RWPE1 (cell line): ENCODE results near the gene NXN.
"Not testable (repeated sequence)": the region's sequence is repeated elsewhere in the genome, so short reads cannot be mapped to it uniquely, and the experiment has no call there.

ENCODE experiments used
- CTCF ChIA-PET: fragments of 350-600 bp; sonication (Branson Sonifier 250); formaldehyde crosslinking; extraction: SDS; loops from one replicate; lab custom pipeline; 2021; lab: Yijun Ruan, JAX
- POLR2A ChIA-PET: fragments of 400-600 bp; formaldehyde crosslinking; extraction: SDS; loops from one replicate; lab custom pipeline; 2020; ENCODE audit warnings: antibody characterized with exemption; ENCODE audit not compliant: low non-redundant PET; lab: Yijun Ruan, JAX
- DNase-seq: peaks from one replicate; pipeline ENCODE4 v3.0.0; 2012; ENCODE audit warnings: low spot score
- H3K27ac ChIP-seq: fragments of 450-650 bp; 2 replicates; pipeline ENCODE4 v1.5.1; 2017
- CTCF ChIP-seq: fragments of 450-650 bp; conservative IDR thresholded peaks from 2 replicates; pipeline ENCODE4 v1.5.1; 2017; ENCODE audit warnings: low read depth, mild to moderate bottlenecking

NXN gene

GRCh38 chr17:860805-861204 is 118.8 kb downstream of the NXN start:
- CTCF ChIA-PET: no interaction called here
- H3K27ac ChIP-seq: peak overlapping the region; percentile 36
- POLR2A ChIA-PET: no interaction called here
- TF ChIP-seq CTCF: no peak
- no peak for DNase-seq

GRCh38 chr17:859824-860195 is 119.8 kb downstream of the NXN start:
- TF ChIP-seq CTCF: no peak
- ChIA-PET POLR2A (interaction anchor here (0.6 kb wide), 1 partner anchor 146 kb away, joined by 3 read pairs; no protein-coding TSS in a partner anchor), CTCF (no interaction called here)
- DNase-seq: peak; percentile 40
- peak overlapping the region; percentile 63 for H3K27ac ChIP-seq

GRCh38 chr17:859061-859823 is 120.3 kb downstream of the NXN start:
- CTCF ChIA-PET: interaction anchor here (0.6 kb wide), 1 partner anchor 98 kb away, joined by 6 read pairs; no protein-coding TSS in a partner anchor
- POLR2A ChIA-PET: interaction anchor here (0.6 kb wide), 1 partner anchor 145 kb away, joined by 3 read pairs; no protein-coding TSS in a partner anchor
- no peak for TF ChIP-seq CTCF
- no peak for DNase-seq
- H3K27ac ChIP-seq: peak overlapping the region; percentile 63

- ChIA-PET POLR2A (interaction anchor here (0.7 kb wide), 1 partner anchor 45 kb away, joined by 8 read pairs; no protein-coding TSS in a partner anchor), CTCF (interaction anchor here (0.7 kb wide), 1 partner anchor 125 kb away, joined by 3 read pairs; no protein-coding TSS in a partner anchor)
- no peak for TF ChIP-seq CTCF
- H3K27ac ChIP-seq: peak overlapping the region; percentile 67
- DNase-seq: no peak
These were observed 123.4 kb downstream of the NXN start for GRCh38 chr17:856149-856548.

GRCh38 chr17:855569-855968 is 124.0 kb downstream of the NXN start:
- ChIA-PET CTCF (interaction anchor here (0.7 kb wide), 1 partner anchor 126 kb away, joined by 3 read pairs; no protein-coding TSS in a partner anchor), POLR2A (no interaction called here)
- DNase-seq: no peak
- peak overlapping the region; percentile 67 for H3K27ac ChIP-seq
- TF ChIP-seq CTCF: no peak

GRCh38 chr17:852850-853249 is 126.7 kb downstream of the NXN start:
- POLR2A ChIA-PET, DNase-seq, CTCF ChIA-PET: not testable (repeated sequence)
- peak overlapping the region; percentile 59 for H3K27ac ChIP-seq

- H3K27ac ChIP-seq: peak overlapping the region; percentile 59
- TF ChIP-seq CTCF: no peak
- ChIA-PET CTCF (no interaction called here), POLR2A (no interaction called here)
- no peak for DNase-seq
These were observed 127.2 kb downstream of the NXN start for GRCh38 chr17:852349-852748.
